H1 (cell line): ENCODE data around the gene CDIPT. TPM values are rescaled to one million over a fixed set of nuclear protein-coding genes. Genes with fewer than 3 reads are reported as not detected.

ENCODE experiments used
- BCL11A ChIP-seq, 2 experiments: IDR thresholded peaks; one replicate each; pipeline ENCODE4 v1.6.1; 2011; ENCODE audit warnings: low read depth in 2 of 2, low read length in 2 of 2, mild to moderate bottlenecking in 2 of 2
- KDM1A ChIP-seq: fragments of 200-600, 300-600 bp; sonication (generic); IDR thresholded peaks from 2 replicates; pipeline ENCODE4 v1.7.1; 2016; ENCODE audit warnings: mild to moderate bottlenecking, low read length, borderline replicate concordance
- MAX ChIP-seq: IDR thresholded peaks from 2 replicates; pipeline ENCODE4 v1.6.1; 2012; ENCODE audit warnings: inconsistent platforms
- PHF8 ChIP-seq: fragments of 200-600 bp; sonication (generic); conservative IDR thresholded peaks from 2 replicates; pipeline ENCODE4 v1.7.1; 2012; ENCODE audit warnings: low read depth, mild to moderate bottlenecking, inconsistent platforms, low read length, moderate library complexity
- RFX5 ChIP-seq: IDR thresholded peaks from 2 replicates; pipeline ENCODE4 v1.6.1; 2011; ENCODE audit warnings: low read depth, low read length, improper control_type of control experiment, borderline replicate concordance
- SIRT6 ChIP-seq: IDR thresholded peaks from one replicate; pipeline ENCODE4 v1.7.1; 2012; ENCODE audit warnings: low read length, inconsistent platforms
- SIX5 ChIP-seq: IDR thresholded peaks from 2 replicates; pipeline ENCODE4 v1.6.1; 2011; ENCODE audit warnings: mild to moderate bottlenecking, low read depth, low read length
- SRF ChIP-seq: IDR thresholded peaks from 2 replicates; pipeline ENCODE4 v1.6.1; 2011; ENCODE audit warnings: mild to moderate bottlenecking, low read depth, low read length, moderate library complexity
- TAF7 ChIP-seq: optimal IDR thresholded peaks from 2 replicates; pipeline ENCODE3; 2011; ENCODE audit warnings: low read depth, mild to moderate bottlenecking, inconsistent platforms, low read length, moderate library complexity, borderline replicate concordance
- polyA plus RNA-seq, 7 experiments: library from polyadenylated mRNA; depleted of rRNA in 3 of 7; stranded (reverse) in 5 of 7; unstranded in 2 of 7; fragments of >200 nt in 5 of 7; fragments of 200-250 nt in 2 of 7; gene quantifications; 1 replicate in 5 of 7; 2 replicates in 1 of 7; 4 replicates in 1 of 7; pipeline versions ENCODE4 v1.2.1 to v1.2.3, GENCODE V29; 2011 to 2013; ENCODE audit warnings: missing spikeins in 2 of 7, mixed read lengths in 2 of 7
- total RNA-seq: library from RNA; stranded (reverse); fragmentation: NEBNext Ultra II Directional; extraction: Animal tissue kit (Norgen Biotek cat#: 25700); gene quantifications from 2 replicates; pipeline ENCODE4 v1.2.1, GENCODE V29; 2021
- TF ChIP-seq, protein P1 (sequence below), 3 experiments: IDR thresholded peaks; 1 replicate in 2 of 3; 2 replicates in 1 of 3; pipeline versions ENCODE4 v1.5.1 to v1.6.1; 2011; ENCODE audit warnings: low read length in 3 of 3, mild to moderate bottlenecking in 3 of 3, inconsistent platforms in 2 of 3, low read depth in 1 of 3, moderate library complexity in 1 of 3; ENCODE audit not compliant: insufficient read depth in 1 of 3; ENCODE audit errors: control extremely low read depth in 1 of 3
- TF ChIP-seq, protein P2 (sequence below): IDR thresholded peaks from 2 replicates; pipeline ENCODE4 v1.6.1; 2011; ENCODE audit warnings: low read depth, mild to moderate bottlenecking, low read length; ENCODE audit not compliant: insufficient read depth
- TF ChIP-seq, protein P3 (sequence below): IDR thresholded peaks from 2 replicates; pipeline ENCODE4 v1.6.1; 2012; ENCODE audit warnings: inconsistent platforms

The CDIPT gene
- total and polyA plus RNA-seq, 2 of the 8 experiments (the other 6 are each of a cell fraction or from before 2014, with no cell fraction given): 69.2 to 140 TPM

DNA sequence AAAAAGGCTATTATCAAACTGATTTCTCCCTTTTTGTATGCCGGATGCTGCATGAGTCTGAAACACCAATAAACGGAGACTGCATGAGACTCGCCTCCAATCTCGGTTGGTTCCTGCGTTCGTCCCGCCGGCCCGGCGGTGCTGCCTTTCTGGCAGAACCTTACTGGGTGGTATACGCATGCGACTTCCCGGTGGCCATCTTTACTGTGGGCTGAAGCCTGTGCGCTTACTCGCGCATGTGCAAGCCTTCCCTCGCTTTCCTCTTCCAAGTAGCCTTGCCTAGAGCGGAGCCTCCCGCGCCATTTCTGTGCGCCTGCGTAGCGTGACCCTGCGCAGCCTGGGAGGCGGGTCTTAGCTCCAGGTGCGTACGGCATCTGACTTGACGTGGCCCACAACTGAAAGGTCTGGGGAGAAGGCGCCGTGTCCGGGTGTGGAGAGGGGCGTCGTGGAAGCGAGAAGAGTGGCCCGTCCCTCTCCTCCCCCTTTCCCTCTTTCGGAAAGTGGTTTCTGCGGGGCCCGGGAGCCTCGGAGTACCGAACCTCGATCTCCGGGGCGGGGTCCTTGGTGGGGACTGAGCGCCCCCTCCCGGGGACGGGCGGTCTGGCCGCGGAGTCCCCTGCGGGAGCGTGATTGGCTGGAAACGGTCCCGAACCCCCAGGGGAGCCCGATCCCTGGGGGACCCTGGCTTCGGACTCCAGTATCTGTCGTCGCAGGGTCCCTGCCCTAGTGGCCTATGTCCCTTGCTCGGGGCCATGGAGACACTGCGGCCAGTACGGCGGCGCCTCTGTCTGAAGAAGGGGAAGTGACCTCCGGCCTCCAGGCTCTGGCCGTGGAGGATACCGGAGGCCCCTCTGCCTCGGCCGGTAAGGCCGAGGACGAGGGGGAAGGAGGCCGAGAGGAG, 47.0 kb downstream of the CDIPT start, which contains the start of gene PAGR1 (continued):
- no peak for TF ChIP-seq BCL11A (IDR thresholded peaks at IDR 0.05; ENCODE audit: low read depth in 2 of 2, low read length in 2 of 2)
- TF ChIP-seq, protein P1, sequence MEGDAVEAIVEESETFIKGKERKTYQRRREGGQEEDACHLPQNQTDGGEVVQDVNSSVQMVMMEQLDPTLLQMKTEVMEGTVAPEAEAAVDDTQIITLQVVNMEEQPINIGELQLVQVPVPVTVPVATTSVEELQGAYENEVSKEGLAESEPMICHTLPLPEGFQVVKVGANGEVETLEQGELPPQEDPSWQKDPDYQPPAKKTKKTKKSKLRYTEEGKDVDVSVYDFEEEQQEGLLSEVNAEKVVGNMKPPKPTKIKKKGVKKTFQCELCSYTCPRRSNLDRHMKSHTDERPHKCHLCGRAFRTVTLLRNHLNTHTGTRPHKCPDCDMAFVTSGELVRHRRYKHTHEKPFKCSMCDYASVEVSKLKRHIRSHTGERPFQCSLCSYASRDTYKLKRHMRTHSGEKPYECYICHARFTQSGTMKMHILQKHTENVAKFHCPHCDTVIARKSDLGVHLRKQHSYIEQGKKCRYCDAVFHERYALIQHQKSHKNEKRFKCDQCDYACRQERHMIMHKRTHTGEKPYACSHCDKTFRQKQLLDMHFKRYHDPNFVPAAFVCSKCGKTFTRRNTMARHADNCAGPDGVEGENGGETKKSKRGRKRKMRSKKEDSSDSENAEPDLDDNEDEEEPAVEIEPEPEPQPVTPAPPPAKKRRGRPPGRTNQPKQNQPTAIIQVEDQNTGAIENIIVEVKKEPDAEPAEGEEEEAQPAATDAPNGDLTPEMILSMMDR (IDR thresholded peaks at IDR 0.05; ENCODE audit: control extremely low read depth in 1 of 3, insufficient read depth in 1 of 3, low read depth in 1 of 3, low read length in 3 of 3): peak in 2 of 3 experiments; percentile 71 to 78; a peak in 3 of 4 replicates
- TF ChIP-seq RFX5: no peak
- peak; percentile 16 for TF ChIP-seq TAF7
- peak; percentile 95 for TF ChIP-seq MAX
- TF ChIP-seq SIRT6: no peak
- TF ChIP-seq, protein P2, sequence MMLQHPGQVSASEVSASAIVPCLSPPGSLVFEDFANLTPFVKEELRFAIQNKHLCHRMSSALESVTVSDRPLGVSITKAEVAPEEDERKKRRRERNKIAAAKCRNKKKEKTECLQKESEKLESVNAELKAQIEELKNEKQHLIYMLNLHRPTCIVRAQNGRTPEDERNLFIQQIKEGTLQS: peak; percentile 64
- TF ChIP-seq SIX5: peak; percentile 47
- TF ChIP-seq, protein P3, sequence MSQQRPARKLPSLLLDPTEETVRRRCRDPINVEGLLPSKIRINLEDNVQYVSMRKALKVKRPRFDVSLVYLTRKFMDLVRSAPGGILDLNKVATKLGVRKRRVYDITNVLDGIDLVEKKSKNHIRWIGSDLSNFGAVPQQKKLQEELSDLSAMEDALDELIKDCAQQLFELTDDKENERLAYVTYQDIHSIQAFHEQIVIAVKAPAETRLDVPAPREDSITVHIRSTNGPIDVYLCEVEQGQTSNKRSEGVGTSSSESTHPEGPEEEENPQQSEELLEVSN: peak; percentile 94
- TF ChIP-seq PHF8: peak; percentile 73
- TF ChIP-seq KDM1A: no peak
- TF ChIP-seq SRF: no peak
